ENCODE results near the gene SPECC1.

DNA sequence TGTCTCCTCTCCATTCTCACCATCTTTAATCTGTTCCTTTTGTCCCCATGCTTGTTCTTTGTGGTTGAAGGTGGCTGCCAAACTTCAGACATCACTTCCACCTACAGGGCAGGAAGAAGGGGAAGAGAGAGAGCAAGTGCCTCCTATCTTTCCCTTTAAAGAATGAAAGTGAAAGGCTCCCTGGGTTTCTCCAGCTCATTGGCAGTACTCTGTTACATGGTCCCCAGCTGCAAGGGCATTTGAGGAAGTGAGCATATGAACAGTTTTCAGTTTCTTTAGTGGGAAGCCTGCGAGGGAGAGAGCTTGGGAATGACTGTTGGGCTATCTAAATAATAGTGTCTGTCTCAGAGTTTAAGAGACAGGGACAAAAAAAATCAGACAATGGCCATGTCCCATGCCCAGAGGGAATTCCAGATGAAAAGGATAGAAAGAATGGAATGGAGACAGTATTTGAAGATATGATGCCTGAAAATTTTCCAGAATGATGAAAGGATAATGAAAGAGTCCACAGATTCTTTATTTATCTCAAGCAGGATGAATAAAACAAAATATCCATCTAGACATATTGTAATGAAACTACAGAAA is 298.3 kb downstream of the SPECC1 start:
- no peak for TF ChIP-seq GATA2 (IDR thresholded peaks at IDR 0.05; ENCODE audit: low read depth, low read length)
- no peak for TF ChIP-seq GATA3 (IDR thresholded peaks at IDR 0.05; ENCODE audit: low read depth, low read length)
